ENCODE data around the gene HCST.

- TF ChIP-seq POLR2AphosphoS5 (IDR thresholded peaks at IDR 0.05) (no peak), CTCF (IDR thresholded peaks at IDR 0.05) (no peak)
These were observed 2.2 kb downstream of the HCST start for GRCh38 chr19:35904311-35905068.
